MM.1S (cell line): ENCODE results near the gene EGFL7.
"Not testable (repeated sequence)": the region's sequence is repeated elsewhere in the genome, so short reads cannot be mapped to it uniquely, and the experiment has no call there.

Experiments used
- DNase-seq: peaks from one replicate; pipeline ENCODE4 v3.0.0-alpha.2; 2015
- H2AFZ ChIP-seq: fragments of 300-600 bp; sonication (generic); 2 replicates; pipeline ENCODE4 v1.6.0; 2016; ENCODE audit warnings: antibody characterized with exemption, low read length
- H3F3A ChIP-seq: fragments of 300-600 bp; sonication (generic); 2 replicates; pipeline ENCODE4 v1.6.1; 2016; ENCODE audit warnings: mild to moderate bottlenecking, antibody characterized with exemption, low read length, moderate library complexity, mixed read lengths; ENCODE audit not compliant: insufficient read depth
- H3K27ac ChIP-seq: fragments of 300-600 bp; sonication (generic); 2 replicates; pipeline ENCODE4 v1.5.1; 2016; ENCODE audit warnings: mild to moderate bottlenecking, low read length
- H3K27me3 ChIP-seq: fragments of 300-600 bp; sonication (generic); replicated peaks from 2 replicates; pipeline ENCODE4 v1.6.0; 2016; ENCODE audit warnings: low read length; ENCODE audit not compliant: insufficient read depth
- H3K36me3 ChIP-seq: fragments of 300-600 bp; sonication (generic); replicated peaks from 2 replicates; pipeline ENCODE4 v1.6.1; 2016; ENCODE audit warnings: mild to moderate bottlenecking, low read length, mixed read lengths; ENCODE audit not compliant: insufficient read depth
- H3K4me1 ChIP-seq: fragments of 300-600 bp; sonication (generic); 2 replicates; pipeline ENCODE4 v1.6.1; 2016; ENCODE audit warnings: low read length, mixed read lengths
- H3K4me2 ChIP-seq: fragments of 300-600 bp; sonication (generic); 2 replicates; pipeline ENCODE4 v1.6.0; 2016; ENCODE audit warnings: low read depth, low read length
- H3K4me3 ChIP-seq: fragments of 300-600 bp; sonication (generic); 2 replicates; pipeline ENCODE4 v1.5.1; 2016; ENCODE audit warnings: low read length, mixed read lengths
- H3K79me2 ChIP-seq: fragments of 300-600 bp; sonication (generic); 2 replicates; pipeline ENCODE4 v1.6.1; 2016; ENCODE audit warnings: mixed run types, low read length, mixed read lengths
- H3K9ac ChIP-seq: fragments of 300-600 bp; sonication (generic); 2 replicates; pipeline ENCODE4 v1.6.1; 2016; ENCODE audit warnings: low read length, mixed read lengths
- H3K9me2 ChIP-seq: fragments of 300-600 bp; sonication (generic); replicated peaks from 2 replicates; pipeline ENCODE4 v1.6.1; 2016; ENCODE audit warnings: mild to moderate bottlenecking, low read length, mixed read lengths; ENCODE audit not compliant: insufficient read depth
- H3K9me3 ChIP-seq: fragments of 300-600 bp; sonication (generic); replicated peaks from 2 replicates; pipeline ENCODE4 v1.6.1; 2016; ENCODE audit warnings: mild to moderate bottlenecking, low read length, mixed read lengths; ENCODE audit not compliant: insufficient read depth
- H4K20me1 ChIP-seq: fragments of 300-600 bp; sonication (generic); 2 replicates; pipeline ENCODE4 v1.6.1; 2016; ENCODE audit warnings: mild to moderate bottlenecking, low read length, moderate library complexity, mixed read lengths; ENCODE audit not compliant: insufficient read depth
- CTCF ChIP-seq: fragments of 300-600 bp; sonication (generic); IDR thresholded peaks from 2 replicates; pipeline ENCODE4 v1.5.1; 2016; ENCODE audit warnings: antibody characterized with exemption, low read length, mixed read lengths
- EZH2 ChIP-seq: fragments of 300-600 bp; sonication (generic); optimal IDR thresholded peaks from 2 replicates; pipeline ENCODE3; 2017; ENCODE audit warnings: low read depth, mild to moderate bottlenecking, antibody characterized with exemption, low read length, mixed read lengths
- EZH2phosphoT487 ChIP-seq: fragments of 300-600 bp; sonication (generic); IDR thresholded peaks from 2 replicates; pipeline ENCODE4 v1.6.1; 2018; ENCODE audit warnings: antibody characterized with exemption, low read length

Gene EGFL7

GRCh38 chr9:136707849-136708517, 45.3 kb downstream of the EGFL7 start:
- H4K20me1 ChIP-seq = no peaks in the 10 kb centered on the region
- H3K79me2 ChIP-seq = no peaks in the 10 kb centered on the region
- TF ChIP-seq EZH2phosphoT487 (no peak), CTCF (no peak), EZH2 (no peak)
- no peak overlapping the region for H2AFZ ChIP-seq
- 0 out of 2 replicates have a peak, but pooled peaks cover 2% of the 10 kb centered on the region for H3F3A ChIP-seq
- H3K27ac ChIP-seq = no peak overlapping the region
- H3K9me2 ChIP-seq = no peaks in the 10 kb centered on the region
- H3K4me1 ChIP-seq = 0 out of 2 replicates have a peak, but pooled peaks cover 3% of the 10 kb centered on the region
- no peaks in the 10 kb centered on the region for H3K36me3 ChIP-seq
- no peaks in the 10 kb centered on the region for H3K9me3 ChIP-seq
- no peak overlapping the region for H3K4me3 ChIP-seq
- DNase-seq = no peak
- H3K9ac ChIP-seq = no peak overlapping the region
- H3K4me2 ChIP-seq = no peak overlapping the region
- peaks cover 93% of the 10 kb centered on the region for H3K27me3 ChIP-seq

GRCh38 chr9:136709454-136710109, 46.9 kb downstream of the EGFL7 start:
- peaks cover 94% of the 10 kb centered on the region for H3K27me3 ChIP-seq
- H3K9me3 ChIP-seq = no peaks in the 10 kb centered on the region
- H3K27ac ChIP-seq = no peak overlapping the region
- no peaks in the 10 kb centered on the region for H3F3A ChIP-seq
- no peaks in the 10 kb centered on the region for H3K79me2 ChIP-seq
- H3K36me3 ChIP-seq = no peaks in the 10 kb centered on the region
- no peak overlapping the region for H3K4me2 ChIP-seq
- H4K20me1 ChIP-seq = no peaks in the 10 kb centered on the region
- DNase-seq = no peak
- H3K9ac ChIP-seq = no peak overlapping the region
- H2AFZ ChIP-seq = no peak overlapping the region
- H3K9me2 ChIP-seq = no peaks in the 10 kb centered on the region
- TF ChIP-seq EZH2phosphoT487 = no peak
- no peak for TF ChIP-seq EZH2
- TF ChIP-seq CTCF = no peak
- no peak overlapping the region for H3K4me3 ChIP-seq
- no peaks in the 10 kb centered on the region for H3K4me1 ChIP-seq

GRCh38 chr9:136710543-136710942, 47.8 kb downstream of the EGFL7 start:
- H3K27me3 ChIP-seq = peaks cover 95% of the 10 kb centered on the region
- no peaks in the 10 kb centered on the region for H3F3A ChIP-seq
- no peaks in the 10 kb centered on the region for H3K36me3 ChIP-seq
- H3K9ac ChIP-seq = no peak overlapping the region
- H3K9me2 ChIP-seq = no peaks in the 10 kb centered on the region
- H3K4me2 ChIP-seq = no peak overlapping the region
- DNase-seq = no peak
- TF ChIP-seq EZH2phosphoT487 (no peak), CTCF (no peak), EZH2 (no peak)
- H3K4me3 ChIP-seq = no peak overlapping the region
- H3K79me2 ChIP-seq = no peaks in the 10 kb centered on the region
- no peaks in the 10 kb centered on the region for H3K9me3 ChIP-seq
- no peaks in the 10 kb centered on the region for H4K20me1 ChIP-seq
- no peak overlapping the region for H3K27ac ChIP-seq
- H3K4me1 ChIP-seq = no peaks in the 10 kb centered on the region
- no peak overlapping the region for H2AFZ ChIP-seq

GRCh38 chr9:136711219-136711648, 48.5 kb downstream of the EGFL7 start:
- H3K9me2 ChIP-seq, H3K4me1 ChIP-seq, DNase-seq, H3F3A ChIP-seq, H3K4me2 ChIP-seq, H3K27ac ChIP-seq, H3K79me2 ChIP-seq, H3K36me3 ChIP-seq, H2AFZ ChIP-seq, H3K9me3 ChIP-seq, H3K9ac ChIP-seq, H3K4me3 ChIP-seq, H4K20me1 ChIP-seq: not testable (repeated sequence)
- H3K27me3 ChIP-seq = peaks cover 95% of the 10 kb centered on the region
